HepG2 (cell line): ENCODE measurements around the gene B3GAT3. TPM values are rescaled to one million over a fixed set of nuclear protein-coding genes. Genes with fewer than 3 reads are reported as not detected.

Source experiments
- ATAC-seq: fragments of 200-7000 bp; cut with Tn5 transposase; 3 replicates; pipeline ENCODE4 v1.9.1; 2020; ENCODE audit warnings: mild to moderate bottlenecking, moderate library complexity
- BruUV-seq: library from RNA; stranded (reverse); fragments of 400-500 nt; replicated peaks from 2 replicates; lab custom pipeline; 2021; lab: Mats Ljungman, UMichigan
- CTCF ChIA-PET: fragments of 300-600 bp; formaldehyde crosslinking; extraction: SDS; loops from one replicate; lab custom pipeline; 2021; ENCODE audit warnings: low total read pairs, inconsistent platforms, low intra/inter-chr PET ratio; lab: Yijun Ruan, JAX
- POLR2A ChIA-PET: fragments of 350-600 bp; sonication (Branson Sonifier 250); formaldehyde crosslinking; loops from one replicate; lab custom pipeline; 2020; ENCODE audit warnings: antibody characterized with exemption, inconsistent platforms; lab: Yijun Ruan, JAX
- DNase-seq: peaks from one replicate; pipeline ENCODE4 v3.0.0-alpha.2; 2015; ENCODE audit warnings: low spot score
- FAIRE-seq: peaks from 3 replicates; lab custom pipeline; 2011; peaks lifted over from hg19 to GRCh38; lab: Jason Lieb, UNC
- H2AFZ ChIP-seq: one replicate; pipeline ENCODE4 v1.6.1; 2011; ENCODE audit warnings: low read length, inconsistent platforms
- H3K27ac ChIP-seq: fragments of 300-600 bp; 3 replicates; pipeline ENCODE4 v1.8.0; 2011; ENCODE audit warnings: mixed run types, mild to moderate bottlenecking, mixed read lengths, low read length, inconsistent platforms; ENCODE audit not compliant: insufficient read depth; ENCODE audit errors: extremely low read length
- H3K27me3 ChIP-seq, 2 experiments: fragments of 200-600 bp in 1 of 2; 2 replicates in 1 of 2; 3 replicates in 1 of 2; pipeline versions ENCODE4 v1.6.0 to v1.8.0; 2011; ENCODE audit warnings: low read length in 2 of 2, mild to moderate bottlenecking in 2 of 2, moderate library complexity in 2 of 2, inconsistent platforms in 1 of 2; ENCODE audit not compliant: insufficient read depth in 2 of 2, control insufficient read depth in 1 of 2
- H3K36me3 ChIP-seq, 2 experiments: fragments of 200-600 bp in 1 of 2; replicated peaks in 1 of 2; 2 replicates in 1 of 2; 3 replicates in 1 of 2; pipeline versions ENCODE4 v1.5.1 to v1.8.0; 2011; ENCODE audit warnings: low read length in 2 of 2, inconsistent platforms in 1 of 2; ENCODE audit not compliant: insufficient read depth in 2 of 2, control insufficient read depth in 1 of 2
- H3K4me1 ChIP-seq: 2 replicates; pipeline ENCODE4 v1.5.1; 2012; ENCODE audit warnings: low read length, inconsistent platforms; ENCODE audit not compliant: insufficient read depth
- H3K4me2 ChIP-seq: 2 replicates; pipeline ENCODE4 v1.6.0; 2011; ENCODE audit warnings: low read depth, low read length, inconsistent platforms
- H3K4me3 ChIP-seq, 3 experiments: fragments of 200-600 bp in 1 of 3; sonication (generic), shearing (Covaris generic) in 1 of 3; replicated peaks in 1 of 3; 2 replicates each; pipeline ENCODE4 v1.5.1; 2011 to 2016; ENCODE audit warnings: low read length in 3 of 3, inconsistent platforms in 2 of 3, low read depth in 2 of 3, mild to moderate bottlenecking in 2 of 3, control low read depth in 1 of 3, mixed read lengths in 1 of 3; ENCODE audit not compliant: insufficient read depth in 1 of 3
- H3K79me2 ChIP-seq: one replicate; pipeline ENCODE4 v1.6.1; 2011; ENCODE audit warnings: low read length, inconsistent platforms; ENCODE audit not compliant: insufficient read depth
- H3K9ac ChIP-seq: 2 replicates; pipeline ENCODE4 v1.6.0; 2011; ENCODE audit warnings: mild to moderate bottlenecking, low read depth, low read length, inconsistent platforms; ENCODE audit not compliant: insufficient read depth
- H3K9me3 ChIP-seq: 2 replicates; pipeline ENCODE4 v1.5.1; 2012; ENCODE audit warnings: mild to moderate bottlenecking, low read length
- H4K20me1 ChIP-seq: 2 replicates; pipeline ENCODE4 v1.6.0; 2011; ENCODE audit warnings: inconsistent platforms, mild to moderate bottlenecking, low read length, moderate library complexity; ENCODE audit not compliant: insufficient read depth
- BRCA1 ChIP-seq: sonication (generic); formaldehyde crosslinking; IDR thresholded peaks from 2 replicates; pipeline ENCODE4 v1.4.0; 2020; ENCODE audit warnings: missing genetic modification reagents
- BRD4 ChIP-seq: sonication (generic); formaldehyde crosslinking; IDR thresholded peaks from 2 replicates; pipeline ENCODE4 v1.4.0; 2020; ENCODE audit warnings: missing genetic modification reagents
- ESRRA ChIP-seq: sonication (generic); formaldehyde crosslinking; IDR thresholded peaks from 2 replicates; pipeline ENCODE4 v1.5.1; 2020; ENCODE audit warnings: mild to moderate bottlenecking, low read depth, missing genetic modification reagents
- HNF4A ChIP-seq: sonication (generic); formaldehyde crosslinking; IDR thresholded peaks from 2 replicates; pipeline ENCODE4 v1.4.0; 2020; ENCODE audit warnings: missing genetic modification reagents
- HOXA3 ChIP-seq: sonication (generic); formaldehyde crosslinking; IDR thresholded peaks from 2 replicates; pipeline ENCODE4 v1.5.0; 2020; ENCODE audit warnings: missing genetic modification reagents
- HOXA9 ChIP-seq: sonication (generic); formaldehyde crosslinking; IDR thresholded peaks from 2 replicates; pipeline ENCODE4 v1.8.1; 2022; ENCODE audit warnings: missing genetic modification reagents, mild to moderate bottlenecking, moderate library complexity, borderline replicate concordance
- MAX ChIP-seq: IDR thresholded peaks from 2 replicates; pipeline ENCODE4 v1.6.1; 2012; ENCODE audit warnings: inconsistent platforms
- NR2C2 ChIP-seq: sonication (generic); formaldehyde crosslinking; IDR thresholded peaks from 2 replicates; pipeline ENCODE4 v1.4.0; 2020; ENCODE audit warnings: missing genetic modification reagents, mild to moderate bottlenecking, moderate library complexity, borderline replicate concordance
- NR2F6 ChIP-seq, 2 experiments: IDR thresholded peaks; 2 replicates each; pipeline ENCODE4 v1.6.1; 2016; ENCODE audit warnings: antibody characterized with exemption in 1 of 2, mild to moderate bottlenecking in 1 of 2
- POLR2A ChIP-seq, 2 experiments: IDR thresholded peaks; 2 replicates each; pipeline ENCODE4 v1.6.1; 2011; ENCODE audit warnings: low read depth in 2 of 2, low read length in 2 of 2, mild to moderate bottlenecking in 1 of 2, moderate library complexity in 1 of 2; ENCODE audit not compliant: insufficient read depth in 1 of 2
- SAP130 ChIP-seq: IDR thresholded peaks from 2 replicates; pipeline ENCODE4 v1.6.1; 2016; ENCODE audit warnings: low read depth
- ZBTB8A ChIP-seq: sonication (generic); formaldehyde crosslinking; IDR thresholded peaks from 2 replicates; pipeline ENCODE4 v1.4.0; 2020; ENCODE audit warnings: mild to moderate bottlenecking, low read depth, missing genetic modification reagents, borderline replicate concordance
- ZFYVE20 ChIP-seq: sonication (generic); formaldehyde crosslinking; IDR thresholded peaks from 2 replicates; pipeline ENCODE4 v1.8.0; 2023; ENCODE audit warnings: low read depth, mild to moderate bottlenecking, moderate library complexity, missing genetic modification reagents, borderline replicate concordance
- ZKSCAN5 ChIP-seq: sonication (generic); formaldehyde crosslinking; IDR thresholded peaks from 2 replicates; pipeline ENCODE4 v1.5.1; 2020; ENCODE audit warnings: mild to moderate bottlenecking, missing genetic modification reagents
- ZKSCAN8 ChIP-seq: IDR thresholded peaks from 2 replicates; pipeline ENCODE4 v1.6.1; 2016; ENCODE audit warnings: borderline replicate concordance, missing genetic modification reagents, missing compliant biosample characterization
- ZMYM2 ChIP-seq: sonication (generic); formaldehyde crosslinking; IDR thresholded peaks from 2 replicates; pipeline ENCODE4 v1.8.0; 2022; ENCODE audit warnings: mild to moderate bottlenecking, missing genetic modification reagents
- ZNF180 ChIP-seq: sonication (generic); formaldehyde crosslinking; IDR thresholded peaks from 2 replicates; pipeline ENCODE4 v1.4.0; 2020; ENCODE audit warnings: low read depth, missing genetic modification reagents, borderline replicate concordance
- ZNF263 ChIP-seq: sonication (generic); formaldehyde crosslinking; IDR thresholded peaks from 2 replicates; pipeline ENCODE4 v1.4.0; 2020; ENCODE audit warnings: missing genetic modification reagents
- ZNF430 ChIP-seq: sonication (generic); formaldehyde crosslinking; IDR thresholded peaks from 2 replicates; pipeline ENCODE4 v1.9.0; 2021; ENCODE audit warnings: mild to moderate bottlenecking, missing genetic modification reagents
- ZNF652 ChIP-seq: IDR thresholded peaks from 2 replicates; pipeline ENCODE4 v1.6.1; 2016; ENCODE audit warnings: low read depth, borderline replicate concordance
- WGBS: methylation state at CpG from one replicate; pipeline ENCODE4 v1.1.6; 2017; ENCODE audit warnings: low lambda C conversion rate; 5-methylcytosine and 5-hydroxymethylcytosine counted together
- in situ Hi-C: cut with HindIII; loops from 2 replicates; pipeline ENCODE4 v1.10.0; 2017; ENCODE audit warnings: low pct_unique_long_range_greater_than_20kb; ENCODE audit not compliant: extremely low pct_ligation_motif_present
- intact Hi-C: fragments of 100-400 bp; cut with micrococcal nuclease; formaldehyde crosslinking; loops from one replicate; pipeline ENCODE4 v1.10.0; 2022; ENCODE audit not compliant: unreplicated experiment
- polyA plus RNA-seq, 8 experiments: library from polyadenylated mRNA; depleted of rRNA in 3 of 8; stranded (reverse) in 7 of 8; unstranded in 1 of 8; fragments of >200 nt; fragmentation: Illumina TruSeq in 4 of 8; extraction: Trizol in 4 of 8; gene quantifications; 2 replicates each; pipeline versions ENCODE4 v1.2.1 to v1.2.3, GENCODE V29; 2011 to 2016; ENCODE audit warnings: low read depth in 4 of 8, missing spikeins in 1 of 8, mixed read lengths in 1 of 8; ENCODE audit not compliant: insufficient read depth in 1 of 8
- total RNA-seq, 5 experiments: library from RNA; depleted of rRNA; stranded (reverse); fragments of >200 nt; fragmentation: Illumina TruSeq; extraction: Trizol; gene quantifications; 2 replicates each; pipeline ENCODE4 v1.2.3, GENCODE V29; 2016; ENCODE audit warnings: low read depth in 1 of 5
- TF ChIP-seq, protein P1 (sequence below): sonication (generic); formaldehyde crosslinking; IDR thresholded peaks from 2 replicates; pipeline ENCODE4 v1.4.0; 2020; ENCODE audit warnings: missing genetic modification reagents

B3GAT3 gene
- total and polyA plus RNA-seq, 2 of the 13 experiments (the other 11 are each of a cell fraction or from before 2014, with no cell fraction given), result 21.3 to 26.1 TPM

DNA sequence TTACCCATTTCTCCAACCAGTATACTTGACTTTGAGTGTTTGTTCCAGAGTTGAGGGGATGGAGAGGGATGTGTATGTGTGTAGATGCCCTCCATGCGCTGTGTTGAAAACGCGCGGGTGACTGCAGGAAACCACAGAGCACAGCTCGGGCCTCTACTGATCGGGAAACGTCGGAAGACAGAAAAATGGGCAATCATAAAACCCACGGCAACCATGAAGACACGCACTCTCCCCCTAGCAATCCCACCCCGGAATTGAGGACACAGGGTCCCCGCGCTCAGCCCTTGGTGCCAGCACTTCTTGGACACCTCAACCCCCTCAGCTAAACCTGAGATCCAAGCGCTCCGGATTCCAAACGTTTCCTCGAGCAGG lies 49.4 kb upstream of the B3GAT3 start (continued):
- TF ChIP-seq ZNF430 (CRISPR knock-in tag) (no peak), ZKSCAN5 (CRISPR knock-in tag) (no peak), ZFYVE20 (CRISPR knock-in tag) (0 out of 2 replicates have a peak, but pooled peaks have one; percentile 25), ZBTB8A (CRISPR knock-in tag) (no peak), HOXA9 (CRISPR knock-in tag) (no peak), ZMYM2 (CRISPR knock-in tag) (peak; percentile 56; the same call in 1 of the 2 replicates)

GRCh38 chr11:62669420-62670161 lies 47.8 kb upstream of the B3GAT3 start:
- ChIA-PET CTCF (no interaction called here), POLR2A (interaction anchor here (1.4 to 6.6 kb wide), 12 partner anchors 11 to 172 kb away, joined by 3 to 53 read pairs (median 10); partner anchors contain the start of genes B3GAT3, GANAB, INTS5 and MTA2)
- 66% methylated on average over 4 of the region's 4 CpGs for WGBS
- no peak overlapping the region for H2AFZ ChIP-seq
- peak overlapping the region; percentile 45 for H3K27ac ChIP-seq
- in situ Hi-C loops, result no loop called here
- peak; percentile 7 for ATAC-seq
- no TSS peak for BruUV-seq
- peak overlapping the region; percentile 56 for H3K4me2 ChIP-seq
- peak overlapping the region in 1 of 3 experiments; percentile 38; a peak in 1 of 6 replicates for H3K4me3 ChIP-seq
- H3K27me3 ChIP-seq, result no peaks in the 10 kb centered on the region; a peak in 1 of 5 replicates
- peaks cover 68% of the 10 kb centered on the region for H3K4me1 ChIP-seq
- peaks cover 0 to 10% of the 10 kb centered on the region in 2 experiments; a peak in 2 of 5 replicates for H3K36me3 ChIP-seq
- peak; percentile 47 for DNase-seq
- intact Hi-C loops, result no loop called here
- no peaks in the 10 kb centered on the region for H3K9me3 ChIP-seq
- H4K20me1 ChIP-seq, result no peaks in the 10 kb centered on the region; the same call in none of the 2 replicates
- FAIRE-seq, result peak; percentile 60
- peak overlapping the region; percentile 33; the same call in 1 of the 2 replicates for H3K9ac ChIP-seq
- H3K79me2 ChIP-seq, result peaks cover 49% of the 10 kb centered on the region
- no peak for TF ChIP-seq BRD4 (CRISPR knock-in tag)
- TF ChIP-seq NR2F6 (IDR thresholded peaks at IDR 0.05), result peak; percentile 36; the same call in 1 of the 2 replicates
- peak; percentile 46; the same call in 1 of the 2 replicates for TF ChIP-seq NR2F6 (CRISPR knock-in tag; IDR thresholded peaks at IDR 0.05)
- 0 out of 2 replicates have a peak, but pooled peaks have one; percentile 41 for TF ChIP-seq NR2C2 (CRISPR knock-in tag)
- TF ChIP-seq ZNF652 (CRISPR knock-in tag), result no peak
- TF ChIP-seq, protein P1, sequence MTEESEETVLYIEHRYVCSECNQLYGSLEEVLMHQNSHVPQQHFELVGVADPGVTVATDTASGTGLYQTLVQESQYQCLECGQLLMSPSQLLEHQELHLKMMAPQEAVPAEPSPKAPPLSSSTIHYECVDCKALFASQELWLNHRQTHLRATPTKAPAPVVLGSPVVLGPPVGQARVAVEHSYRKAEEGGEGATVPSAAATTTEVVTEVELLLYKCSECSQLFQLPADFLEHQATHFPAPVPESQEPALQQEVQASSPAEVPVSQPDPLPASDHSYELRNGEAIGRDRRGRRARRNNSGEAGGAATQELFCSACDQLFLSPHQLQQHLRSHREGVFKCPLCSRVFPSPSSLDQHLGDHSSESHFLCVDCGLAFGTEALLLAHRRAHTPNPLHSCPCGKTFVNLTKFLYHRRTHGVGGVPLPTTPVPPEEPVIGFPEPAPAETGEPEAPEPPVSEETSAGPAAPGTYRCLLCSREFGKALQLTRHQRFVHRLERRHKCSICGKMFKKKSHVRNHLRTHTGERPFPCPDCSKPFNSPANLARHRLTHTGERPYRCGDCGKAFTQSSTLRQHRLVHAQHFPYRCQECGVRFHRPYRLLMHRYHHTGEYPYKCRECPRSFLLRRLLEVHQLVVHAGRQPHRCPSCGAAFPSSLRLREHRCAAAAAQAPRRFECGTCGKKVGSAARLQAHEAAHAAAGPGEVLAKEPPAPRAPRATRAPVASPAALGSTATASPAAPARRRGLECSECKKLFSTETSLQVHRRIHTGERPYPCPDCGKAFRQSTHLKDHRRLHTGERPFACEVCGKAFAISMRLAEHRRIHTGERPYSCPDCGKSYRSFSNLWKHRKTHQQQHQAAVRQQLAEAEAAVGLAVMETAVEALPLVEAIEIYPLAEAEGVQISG (CRISPR knock-in tag), result peak; percentile 59
- no peak for TF ChIP-seq ESRRA (CRISPR knock-in tag)
- no peak for TF ChIP-seq ZNF180 (CRISPR knock-in tag)
- TF ChIP-seq MAX, result 0 out of 2 replicates have a peak, but pooled peaks have one; percentile 10
- no peak for TF ChIP-seq BRCA1 (CRISPR knock-in tag)
- 0 out of 4 replicates have a peak, but pooled peaks of 1 of the 2 experiments have one; percentile 14 for TF ChIP-seq POLR2A (IDR thresholded peaks at IDR 0.05; ENCODE audit: insufficient read depth in 1 of 2, low read depth in 2 of 2, low read length in 2 of 2)
- TF ChIP-seq SAP130, result 0 out of 2 replicates have a peak, but pooled peaks have one; percentile 11
- TF ChIP-seq ZNF263, result 0 out of 2 replicates have a peak, but pooled peaks have one; percentile 24
- TF ChIP-seq HOXA3, result peak; percentile 39
- TF ChIP-seq HNF4A (CRISPR knock-in tag), result peak; percentile 33; the same call in 1 of the 2 replicates
- TF ChIP-seq ZKSCAN8 (CRISPR knock-in tag), result peak; percentile 32; the same call in 1 of the 2 replicates
